GM23338 (cell line): ENCODE results near the gene MAD1L1. TPM values are rescaled to one million over a fixed set of nuclear protein-coding genes. Genes with fewer than 3 reads are reported as not detected.

Experiments used
- ATAC-seq: fragments of 200-7000 bp; cut with Tn5 transposase; 3 replicates; pipeline ENCODE4 v1.9.1; 2020
- DNase-seq: peaks from one replicate; pipeline ENCODE4 v3.0.0-alpha.2; 2015; ENCODE audit warnings: low spot score
- H2AFZ ChIP-seq: fragments of 200-600 bp; sonication (generic); 2 replicates; pipeline ENCODE4 v1.8.0; 2016; ENCODE audit warnings: antibody characterized with exemption, mild to moderate bottlenecking, moderate library complexity
- H3F3A ChIP-seq: fragments of 200-600 bp; sonication (generic); replicated peaks from 2 replicates; pipeline ENCODE4 v1.8.0; 2017; ENCODE audit warnings: antibody characterized with exemption, mixed run types, low read depth
- H3K27ac ChIP-seq: fragments of 200-600 bp; sonication (generic); 2 replicates; pipeline ENCODE4 v1.6.1; 2016; ENCODE audit warnings: low read depth
- H3K27me3 ChIP-seq: fragments of 200-600 bp; sonication (generic); 2 replicates; pipeline ENCODE4 v1.8.0; 2016; ENCODE audit warnings: mild to moderate bottlenecking, mixed run types, moderate library complexity; ENCODE audit not compliant: insufficient read depth
- H3K36me3 ChIP-seq: fragments of 200-600 bp; sonication (generic); 2 replicates; pipeline ENCODE4 v1.8.0; 2016; ENCODE audit warnings: mild to moderate bottlenecking; ENCODE audit not compliant: insufficient read depth
- H3K4me1 ChIP-seq: fragments of 200-600 bp; sonication (generic); 2 replicates; pipeline ENCODE4 v1.8.0; 2016; ENCODE audit warnings: mild to moderate bottlenecking, moderate library complexity; ENCODE audit not compliant: insufficient read depth
- H3K4me2 ChIP-seq: fragments of 200-600 bp; sonication (generic); 2 replicates; pipeline ENCODE4 v1.7.1; 2017; ENCODE audit warnings: mixed run types
- H3K4me3 ChIP-seq: fragments of 200-600 bp; sonication (generic); 2 replicates; pipeline ENCODE4 v1.6.1; 2016; ENCODE audit warnings: mixed run types
- H3K79me2 ChIP-seq: fragments of 200-600 bp; sonication (generic); replicated peaks from 2 replicates; pipeline ENCODE4 v1.8.0; 2017; ENCODE audit warnings: mild to moderate bottlenecking; ENCODE audit not compliant: insufficient read depth
- H3K9me2 ChIP-seq: fragments of 200-600 bp; sonication (generic); 2 replicates; pipeline ENCODE4 v1.8.0; 2017; ENCODE audit not compliant: insufficient read depth
- H4K20me1 ChIP-seq: fragments of 200-600 bp; sonication (generic); replicated peaks from 2 replicates; pipeline ENCODE4 v1.8.0; 2017; ENCODE audit warnings: mild to moderate bottlenecking; ENCODE audit not compliant: insufficient read depth
- H3K27ac Mint-ChIP-seq: 2 replicates; pipeline ENCODE4 v1.8.0; 2020; ENCODE audit warnings: inconsistent platforms, mild to moderate bottlenecking, moderate library complexity, mixed read lengths
- H3K27me3 Mint-ChIP-seq: 3 replicates; pipeline ENCODE4 v1.8.0; 2022; ENCODE audit warnings: low read depth, mild to moderate bottlenecking, moderate library complexity, mixed read lengths, inconsistent platforms; ENCODE audit not compliant: insufficient read depth, poor library complexity
- H3K36me3 Mint-ChIP-seq: 3 replicates; pipeline ENCODE4 v1.8.0; 2021; ENCODE audit warnings: low read depth, mild to moderate bottlenecking, inconsistent platforms, moderate library complexity, mixed read lengths
- H3K4me1 Mint-ChIP-seq: 3 replicates; pipeline ENCODE4 v1.8.0; 2020; ENCODE audit warnings: mild to moderate bottlenecking, inconsistent platforms, mixed read lengths
- H3K4me3 Mint-ChIP-seq: 3 replicates; pipeline ENCODE4 v1.8.0; 2021; ENCODE audit warnings: moderate library complexity, mild to moderate bottlenecking, inconsistent platforms, mixed read lengths
- H3K9me3 Mint-ChIP-seq: 3 replicates; pipeline ENCODE4 v1.8.0; 2020; ENCODE audit warnings: moderate library complexity, mild to moderate bottlenecking, inconsistent platforms, mixed read lengths
- CREB1 ChIP-seq: fragments of 250-450 bp; sonication (Bioruptor Pico); IDR thresholded peaks from 2 replicates; pipeline ENCODE4 v1.5.0; 2020; ENCODE audit warnings: low read depth, mild to moderate bottlenecking, moderate library complexity
- CTCF ChIP-seq, 2 experiments: fragments of 200-600 bp in 1 of 2; sonication (generic) in 1 of 2; conservative IDR thresholded peaks; 2 replicates each; pipeline versions ENCODE4 v1.5.1 to v1.6.1; 2016 to 2017; ENCODE audit warnings: antibody characterized with exemption in 2 of 2, low read depth in 2 of 2, mild to moderate bottlenecking in 2 of 2, moderate library complexity in 1 of 2
- ETS1 ChIP-seq: IDR thresholded peaks from 2 replicates; pipeline ENCODE4 v1.6.1; 2016; ENCODE audit warnings: antibody characterized with exemption
- EZH2 ChIP-seq: fragments of 200-600 bp; sonication (generic); IDR thresholded peaks from one replicate; pipeline ENCODE4 v1.8.0; 2017; ENCODE audit warnings: antibody characterized with exemption, mild to moderate bottlenecking, low read depth; ENCODE audit not compliant: unreplicated experiment
- EZH2phosphoT487 ChIP-seq: fragments of 200-600 bp; sonication (generic); IDR thresholded peaks from one replicate; pipeline ENCODE4 v1.8.1; 2018; ENCODE audit warnings: antibody characterized with exemption; ENCODE audit not compliant: unreplicated experiment
- JUNB ChIP-seq: IDR thresholded peaks from one replicate; pipeline ENCODE4 v1.6.1; 2016; ENCODE audit warnings: antibody characterized with exemption; ENCODE audit not compliant: unreplicated experiment
- REST ChIP-seq: IDR thresholded peaks from one replicate; pipeline ENCODE4 v1.6.1; 2018; ENCODE audit warnings: antibody characterized with exemption; ENCODE audit not compliant: unreplicated experiment
- ZNF114 ChIP-seq: fragments of 250-450 bp; sonication (Bioruptor Pico); IDR thresholded peaks from 2 replicates; pipeline ENCODE4 v1.5.0; 2020; ENCODE audit warnings: mild to moderate bottlenecking, moderate library complexity
- ZNF331 ChIP-seq: fragments of 250-450 bp; sonication (Bioruptor Pico); IDR thresholded peaks from 2 replicates; pipeline ENCODE4 v1.5.0; 2020; ENCODE audit warnings: low read depth, mild to moderate bottlenecking, moderate library complexity
- polyA plus RNA-seq: library from polyadenylated mRNA; unstranded; fragments of >200 nt; fragmentation: Nextera tagmentation; extraction: Ambion mirVana; gene quantifications from 2 replicates; pipeline ENCODE4 v1.2.1, GENCODE V29; 2016
- total RNA-seq: library from RNA; depleted of rRNA; stranded (reverse); fragments of >200 nt; shearing (Covaris generic); gene quantifications from 2 replicates; pipeline ENCODE4 v1.2.3, GENCODE V29; 2014

Gene MAD1L1
- total and polyA plus RNA-seq, 2 experiments from 2014 or later = 40.3 to 59.3 TPM

GRCh38 chr7:2010101-2010500, 222.6 kb downstream of the MAD1L1 start (continued):
- TF ChIP-seq EZH2phosphoT487 = no peak
- no peak for TF ChIP-seq JUNB
- TF ChIP-seq EZH2 = no peak
- TF ChIP-seq ETS1 = no peak
- TF ChIP-seq ZNF114 (CRISPR knock-in tag) = no peak
- TF ChIP-seq CREB1 (CRISPR knock-in tag) = no peak
- TF ChIP-seq REST = no peak

- H3K9me3 Mint-ChIP-seq = no peaks in the 10 kb centered on the region
- 0 out of 2 replicates have a peak, but pooled peaks cover 5% of the 10 kb centered on the region for H4K20me1 ChIP-seq
- 0 out of 2 replicates have a peak, but pooled peaks cover 2% of the 10 kb centered on the region for H3K79me2 ChIP-seq
- no peak overlapping the region for H3K4me2 ChIP-seq
- H3K4me3 Mint-ChIP-seq = no peak overlapping the region
- H3K27ac Mint-ChIP-seq = no peak overlapping the region; the same call in 1 of the 2 replicates
- no peaks in the 10 kb centered on the region for H3K27me3 ChIP-seq
- H3K36me3 ChIP-seq = no peaks in the 10 kb centered on the region; the same call in 1 of the 2 replicates
- no peaks in the 10 kb centered on the region for H3K9me2 ChIP-seq
- no peak overlapping the region for H3K4me3 ChIP-seq
- H3K27me3 Mint-ChIP-seq = peaks cover 10% of the 10 kb centered on the region
- H3K27ac ChIP-seq = no peak overlapping the region
- ATAC-seq (no peak), DNase-seq (no peak)
- H3K4me1 Mint-ChIP-seq = no peaks in the 10 kb centered on the region; the same call in 2 of the 3 replicates
- H2AFZ ChIP-seq = no peak overlapping the region
- H3K4me1 ChIP-seq = no peaks in the 10 kb centered on the region
- peaks cover 3% of the 10 kb centered on the region for H3K36me3 Mint-ChIP-seq
- no peaks in the 10 kb centered on the region for H3F3A ChIP-seq
- no peak for TF ChIP-seq ZNF114 (CRISPR knock-in tag)
- no peak for TF ChIP-seq CTCF (conservative IDR thresholded peaks at IDR 0.05; ENCODE audit: low read depth in 2 of 2)
- TF ChIP-seq ZNF331 (CRISPR knock-in tag) = no peak
- no peak for TF ChIP-seq EZH2
- TF ChIP-seq REST = no peak
- no peak for TF ChIP-seq ETS1
- TF ChIP-seq JUNB = no peak
These were observed 223.2 kb downstream of the MAD1L1 start for GRCh38 chr7:2009541-2010001.
